ENCODE results near the gene ERN1.

- TF ChIP-seq CTCF (tag by site-specific recombination; IDR thresholded peaks at IDR 0.05) (no peak), OSR2 (tag by site-specific recombination; IDR thresholded peaks at IDR 0.05) (no peak), ZNF175 (tag by site-specific recombination; IDR thresholded peaks at IDR 0.05) (no peak), ZNF138 (tag by site-specific recombination; IDR thresholded peaks at IDR 0.05; ENCODE audit: borderline replicate concordance) (no peak), ZNF707 (tag by site-specific recombination; IDR thresholded peaks at IDR 0.05) (no peak), ZBTB7A (tag by site-specific recombination; IDR thresholded peaks at IDR 0.05; ENCODE audit: low read depth) (no peak), INSM2 (tag by site-specific recombination; IDR thresholded peaks at IDR 0.05) (no peak), TSHZ1 (tag by site-specific recombination; IDR thresholded peaks at IDR 0.05; ENCODE audit: borderline replicate concordance) (no peak), ZBTB21 (tag by site-specific recombination; IDR thresholded peaks at IDR 0.05) (no peak), ZNF654 (tag by site-specific recombination; IDR thresholded peaks at IDR 0.05; ENCODE audit: low read depth) (no peak)
These were observed 14.8 kb downstream of the ERN1 start for GRCh38 chr17:64115043-64115698.

All from HEK293 (cell line).